ENCODE results near the gene PGBD4.
"Not testable (repeated sequence)": the region's sequence is repeated elsewhere in the genome, so short reads cannot be mapped to it uniquely, and the experiment has no call there.

PGBD4 gene

DNA sequence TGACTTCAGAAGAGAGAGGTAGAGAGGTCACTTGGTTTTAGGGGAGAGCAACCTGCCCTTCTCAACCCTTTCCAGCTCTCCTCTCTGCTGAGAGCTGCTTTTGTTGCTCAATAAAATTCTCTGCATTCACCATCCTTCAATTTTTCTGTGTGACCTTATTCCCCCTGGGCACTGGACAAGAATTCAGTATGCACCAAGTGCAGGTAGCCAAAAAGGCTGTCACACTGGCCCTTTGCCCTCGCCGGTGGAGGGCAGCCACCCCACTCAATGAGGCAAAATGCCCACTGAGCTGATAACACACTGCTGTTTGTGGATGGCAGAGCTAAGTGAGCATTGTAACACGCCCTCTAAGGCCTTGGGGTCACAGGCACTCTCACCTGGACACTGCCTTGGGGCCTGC lies 12.9 kb downstream of the PGBD4 start:
- no peak for DNase-seq

DNA sequence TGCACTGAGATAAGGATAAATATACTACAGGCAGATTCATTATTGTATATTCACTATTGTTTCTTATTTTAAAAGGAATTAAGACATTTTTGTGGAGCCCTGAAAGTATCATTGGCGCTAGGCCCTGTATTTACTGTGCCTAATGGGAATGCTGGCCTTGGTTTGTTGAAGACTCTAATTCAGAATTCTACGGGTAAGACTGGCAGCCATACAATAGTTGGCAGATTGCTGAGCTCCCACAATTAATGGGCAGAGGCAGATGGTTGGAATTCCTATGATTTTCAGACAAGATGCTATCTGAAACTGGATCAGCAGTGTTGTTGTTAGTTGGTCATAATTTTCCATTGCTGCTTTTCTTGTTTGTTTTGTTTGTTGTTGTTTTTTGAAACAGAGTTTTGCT lies 14.7 kb downstream of the PGBD4 start:
- DNase-seq: no peak

DNA sequence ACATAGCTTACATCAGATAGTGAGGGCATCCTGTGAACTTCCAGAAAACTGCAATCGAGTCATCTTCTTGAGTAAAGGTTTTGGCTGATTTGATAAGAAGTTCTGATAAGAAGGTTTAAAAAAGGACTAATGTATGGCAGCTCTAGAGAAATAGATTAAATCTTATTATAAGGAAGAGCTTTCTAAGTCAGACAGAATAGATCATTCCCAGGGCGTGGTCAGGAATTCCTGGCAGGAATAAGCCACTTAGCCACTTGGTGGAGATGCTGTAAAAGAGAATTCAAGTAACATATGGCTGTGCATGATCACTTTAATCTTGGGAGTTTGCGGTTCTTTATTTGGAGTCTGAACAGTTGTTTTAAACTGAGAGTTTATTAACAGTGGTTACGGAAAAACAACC lies 17.4 kb downstream of the PGBD4 start:
- no peak for DNase-seq

DNA sequence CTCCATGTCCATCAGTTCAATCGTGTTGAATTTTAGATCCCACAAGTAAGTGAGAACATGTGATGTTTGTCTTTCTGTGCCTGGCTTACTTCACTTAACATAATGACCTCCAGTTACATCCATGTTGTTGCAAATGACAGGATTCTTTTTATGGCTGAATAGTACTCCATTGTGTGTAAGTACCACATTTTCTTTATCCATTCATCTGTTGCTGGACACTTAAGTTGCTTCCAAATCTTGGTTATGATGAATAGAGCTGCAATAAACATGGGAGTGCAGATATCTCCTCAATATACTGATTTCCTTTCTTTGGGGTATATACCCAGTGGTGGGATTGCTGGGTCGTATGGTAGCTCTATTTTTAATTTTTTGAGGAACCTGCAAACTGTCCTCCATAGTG lies 18.5 kb downstream of the PGBD4 start:
- DNase-seq: not testable (repeated sequence)

DNA sequence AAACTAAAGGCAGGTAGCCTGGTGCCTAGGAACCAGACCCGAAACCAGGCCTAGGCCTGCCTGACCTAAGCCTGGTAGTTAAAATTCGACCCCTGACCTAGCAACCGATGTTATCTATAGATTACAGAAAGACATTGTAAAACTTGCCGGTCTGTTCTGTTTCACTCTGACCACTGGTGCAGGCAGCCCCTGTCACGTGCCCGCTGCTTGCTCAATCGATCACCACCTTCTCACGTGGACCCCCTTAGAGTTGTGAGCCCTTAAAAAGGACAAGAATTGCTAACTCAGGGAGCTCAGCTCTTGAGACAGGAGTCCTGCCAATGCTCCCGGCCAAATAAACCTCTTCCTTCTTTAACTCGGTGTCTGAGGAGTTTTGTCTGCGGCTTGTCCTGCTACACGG lies 19.9 kb downstream of the PGBD4 start:
- DNase-seq: not testable (repeated sequence)

DNA sequence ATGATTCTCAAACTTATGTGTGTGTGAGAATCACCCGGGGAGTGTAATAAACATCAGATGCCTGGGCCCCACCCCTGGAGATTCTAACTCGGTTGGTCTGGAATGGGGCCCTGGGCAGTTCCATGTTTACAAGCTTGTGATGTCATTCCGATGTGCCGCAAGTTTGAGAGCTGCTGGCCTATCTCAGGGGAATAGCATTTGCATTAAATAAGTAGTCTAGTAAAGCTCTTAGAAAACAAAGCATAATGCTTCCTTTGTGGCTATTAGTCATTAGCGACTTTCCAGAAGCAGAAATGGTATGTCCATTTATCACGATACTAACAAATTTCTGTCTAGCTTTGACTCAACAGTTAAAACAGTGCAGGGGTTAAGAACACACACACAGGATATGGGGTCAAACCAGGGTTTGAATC lies 20.9 kb downstream of the PGBD4 start:
- DNase-seq: no peak

DNA sequence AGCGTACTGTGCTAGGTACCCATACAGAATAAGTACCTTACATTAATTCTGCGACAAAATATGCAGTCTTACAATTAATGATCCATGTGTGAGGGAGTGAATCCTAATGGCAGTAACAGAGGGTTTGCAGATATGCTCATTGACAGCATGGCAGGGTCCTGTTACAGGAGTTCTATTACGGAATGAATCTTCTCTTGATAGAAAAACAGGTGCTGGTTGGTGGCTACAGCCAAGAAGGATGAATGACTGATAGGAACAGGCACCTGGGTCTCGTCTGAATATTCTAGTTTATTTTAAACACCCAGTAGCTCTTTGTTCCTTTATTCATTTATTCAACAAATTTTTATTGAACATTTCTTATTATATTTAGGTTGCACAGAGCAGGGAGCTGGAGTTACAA lies 22.8 kb downstream of the PGBD4 start:
- no peak for DNase-seq

DNA sequence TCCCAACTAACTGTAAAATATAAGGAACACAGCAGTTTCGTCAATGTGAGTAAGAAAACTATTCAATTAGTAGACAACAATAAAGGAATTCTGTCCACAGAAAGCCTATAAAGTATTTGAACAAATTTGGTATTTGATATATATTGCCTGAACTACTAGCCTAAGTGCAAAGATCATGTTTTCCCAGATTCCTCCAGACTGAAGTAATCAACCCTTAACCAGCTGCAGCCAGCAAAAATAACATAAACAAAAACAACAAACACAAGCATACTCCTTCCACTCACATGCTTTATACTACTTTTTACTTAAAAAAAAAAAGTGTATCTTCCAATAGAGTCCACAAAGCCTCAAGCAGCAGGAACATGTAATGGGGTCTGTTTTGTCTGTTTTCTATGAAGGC lies 24.1 kb downstream of the PGBD4 start:
- no peak for DNase-seq

DNA sequence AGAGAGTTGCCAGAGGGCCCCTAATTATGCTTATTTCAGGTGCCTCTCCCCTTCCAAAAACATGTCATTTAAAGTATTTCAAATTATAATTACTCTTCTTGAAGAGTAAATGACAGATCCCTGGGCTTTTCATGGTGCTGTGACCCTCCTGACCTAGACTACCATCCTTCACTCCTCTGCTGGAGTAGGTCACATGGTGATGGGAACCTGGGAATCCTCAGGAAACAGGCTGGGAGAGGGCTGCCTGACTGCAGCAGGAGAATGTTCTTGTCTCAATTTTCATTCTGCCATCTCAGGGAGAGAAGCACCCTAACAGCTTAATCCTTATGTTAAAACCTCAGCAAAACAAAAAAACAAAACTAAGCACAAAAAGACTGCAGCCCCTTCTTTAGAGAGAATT lies 24.6 kb downstream of the PGBD4 start:
- no peak for DNase-seq

DNA sequence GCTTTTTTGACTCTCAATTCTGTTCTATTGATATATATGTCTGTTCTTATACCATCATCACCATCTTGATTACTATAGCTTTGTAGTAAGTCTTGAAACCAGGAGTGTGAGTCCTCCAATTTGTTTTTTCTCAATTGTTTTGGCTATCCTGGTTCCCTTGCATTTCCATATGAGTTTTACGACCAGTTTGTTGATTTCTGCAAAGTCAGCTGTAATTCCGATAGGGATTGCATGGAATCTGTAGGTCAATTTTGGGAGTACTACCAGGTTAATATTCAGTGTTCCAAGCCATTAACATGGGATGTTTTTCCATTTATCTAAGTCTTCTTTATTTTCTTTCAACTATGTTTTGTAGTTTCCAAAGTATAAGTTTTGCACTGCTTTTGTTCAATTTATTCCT lies 27.0 kb downstream of the PGBD4 start:
- DNase-seq: no peak

DNA sequence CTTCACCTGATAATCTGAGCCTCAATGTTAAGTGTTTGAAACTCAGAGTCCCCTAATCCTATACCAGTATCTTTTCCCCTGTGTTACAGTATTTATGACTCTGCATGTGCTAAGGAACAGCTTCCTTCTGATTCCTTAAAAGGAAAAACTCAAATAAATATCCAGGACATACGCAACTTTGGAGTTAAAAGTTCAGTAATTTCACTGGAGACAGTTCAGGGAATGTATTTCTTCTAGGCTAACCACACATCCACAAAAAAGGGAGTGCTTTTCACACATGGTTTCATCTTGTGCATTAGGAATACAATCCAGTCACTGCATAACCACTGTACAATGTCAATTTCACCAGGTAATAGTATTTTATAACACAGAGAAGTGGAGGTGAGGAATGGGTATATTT lies 31.0 kb downstream of the PGBD4 start:
- DNase-seq: no peak

DNA sequence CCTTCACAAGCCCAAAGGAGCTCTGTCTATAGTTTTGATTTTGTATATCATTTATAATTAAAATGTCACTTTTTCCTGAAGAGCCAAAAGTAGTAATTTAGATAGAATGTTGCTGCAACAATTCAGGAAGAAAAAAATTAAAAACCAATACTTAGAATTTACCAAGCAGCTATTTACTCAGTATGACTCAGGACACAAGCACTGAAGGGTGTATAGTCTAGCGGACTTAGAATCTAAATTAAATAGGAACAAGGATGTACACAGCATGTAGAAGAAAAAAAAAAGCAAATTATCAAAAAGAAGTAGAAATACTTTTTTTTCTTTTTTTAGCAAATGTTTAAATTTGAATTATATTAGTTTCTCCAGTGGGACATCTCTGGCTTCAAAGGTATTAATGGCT lies 31.6 kb downstream of the PGBD4 start:
- no peak for DNase-seq

DNA sequence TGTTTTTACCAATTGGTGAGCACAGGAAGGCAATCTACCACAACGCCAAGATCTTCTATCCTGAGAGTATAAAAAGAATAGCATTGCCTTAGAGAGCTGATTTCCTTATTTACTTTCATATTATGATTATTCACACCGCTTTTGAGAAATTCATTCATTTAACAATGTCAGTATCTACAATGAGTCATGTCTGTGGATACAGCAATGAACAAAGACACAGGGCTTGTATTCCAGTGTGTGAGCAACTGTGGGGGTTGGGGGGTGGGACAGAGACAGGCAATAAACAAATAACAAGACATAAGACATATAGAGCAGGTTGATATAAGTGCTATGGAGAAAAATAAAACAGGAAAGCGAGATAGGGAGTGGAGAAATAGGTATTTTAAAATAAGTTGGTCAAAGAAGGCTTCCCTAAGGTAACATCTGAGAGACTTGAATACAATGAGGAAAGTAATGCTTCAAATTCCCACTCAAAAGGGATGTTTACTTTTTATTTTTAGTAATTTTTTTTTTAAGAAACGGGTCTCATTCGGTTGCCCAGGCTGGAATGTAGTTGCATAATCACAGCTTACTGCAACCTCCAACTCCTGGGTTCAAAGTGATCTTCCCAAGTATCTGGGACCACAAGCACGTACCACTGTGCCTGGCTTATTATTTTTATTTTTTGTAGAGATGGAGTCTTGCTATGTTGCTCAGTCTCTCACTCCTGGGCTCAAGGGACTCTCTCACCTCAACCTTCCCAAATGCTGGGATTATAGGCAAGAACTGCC lies 45.7 kb downstream of the PGBD4 start:
- no peak for DNase-seq

DNA sequence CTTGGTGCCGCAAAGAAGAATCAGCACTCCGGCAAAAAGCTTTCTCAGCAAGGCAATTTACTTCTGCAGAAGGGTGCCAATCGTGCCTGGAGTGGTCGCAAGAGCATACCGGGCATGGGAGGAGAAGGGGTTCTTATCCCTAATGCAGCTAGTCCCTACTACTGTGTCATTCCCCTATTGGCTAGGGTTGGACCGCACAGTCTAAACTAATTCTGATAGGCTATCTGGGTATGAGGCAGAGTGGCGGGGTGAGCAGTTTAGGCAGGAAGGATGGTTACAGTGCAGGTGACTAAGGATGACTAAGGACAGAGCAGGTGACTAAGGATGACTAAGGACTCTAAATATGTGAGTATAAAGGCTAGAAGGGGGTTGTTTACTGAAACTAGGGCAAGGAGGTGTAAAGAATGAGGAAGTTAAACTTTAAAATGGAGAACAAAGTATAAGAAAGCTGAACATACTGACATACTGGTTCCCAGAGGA lies 52.9 kb downstream of the PGBD4 start:
- DNase-seq: no peak

DNA sequence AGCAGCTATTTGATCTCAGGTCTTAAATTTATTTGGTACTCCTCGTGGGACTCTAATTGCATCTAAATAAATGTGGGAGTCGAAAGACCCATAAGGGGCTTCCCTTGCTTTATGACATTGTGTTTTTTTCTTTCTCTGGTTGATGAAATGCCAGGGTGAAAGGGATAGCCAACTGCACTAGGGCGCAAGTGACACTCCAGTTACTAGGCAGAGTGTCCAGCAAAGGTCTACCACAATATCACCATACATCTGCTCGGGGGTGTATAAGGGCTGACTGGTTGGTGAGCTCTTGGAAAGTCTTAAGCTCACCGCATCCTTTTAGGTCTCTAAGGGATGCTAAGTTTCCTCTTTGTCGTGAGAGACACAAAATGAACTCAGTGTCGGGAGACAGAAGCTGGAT lies 54.0 kb downstream of the PGBD4 start:
- DNase-seq: no peak

Data from activated naive CD4-positive, alpha-beta T cell treated with anti-CD3 and anti-CD28 coated beads, Interleukin-2, amount 50 U/mL, for 16 hours (primary cell).